Glomerular visceral epithelial cell (primary cell): ENCODE results near the gene NCAM1.

Experiments used
- DNase-seq: peaks from one replicate; pipeline ENCODE4 v3.0.0-alpha.2; 2016; ENCODE audit errors: extremely low spot score

Gene NCAM1

GRCh38 chr11:113085446-113085845 is 124.2 kb downstream of the NCAM1 start:
- no peak for DNase-seq

- no peak for DNase-seq
These were observed 126.5 kb downstream of the NCAM1 start for GRCh38 chr11:113087706-113088105.

- no peak for DNase-seq
These were observed 129.7 kb downstream of the NCAM1 start for GRCh38 chr11:113090716-113091480.

- DNase-seq = no peak
These were observed 130.2 kb downstream of the NCAM1 start for GRCh38 chr11:113091481-113091780.

- DNase-seq = no peak
These were observed 135.4 kb downstream of the NCAM1 start for GRCh38 chr11:113096648-113097047.

- peak; percentile 1 for DNase-seq
These were observed 142.9 kb downstream of the NCAM1 start for GRCh38 chr11:113103932-113104690.

GRCh38 chr11:113104691-113105251 is 143.6 kb downstream of the NCAM1 start:
- peak; percentile 1 for DNase-seq

- DNase-seq = no peak
These were observed 144.4 kb downstream of the NCAM1 start for GRCh38 chr11:113105592-113105991.

GRCh38 chr11:113106507-113106906 is 145.3 kb downstream of the NCAM1 start:
- DNase-seq = peak; percentile 88

GRCh38 chr11:113110046-113110445 is 148.8 kb downstream of the NCAM1 start:
- no peak for DNase-seq

GRCh38 chr11:113111156-113111555 is 149.9 kb downstream of the NCAM1 start:
- DNase-seq = no peak

GRCh38 chr11:113112307-113112706 is 151.1 kb downstream of the NCAM1 start:
- DNase-seq = no peak

GRCh38 chr11:113113801-113114704 is 152.8 kb downstream of the NCAM1 start:
- peak; percentile 58 for DNase-seq

GRCh38 chr11:113114705-113115027 is 153.4 kb downstream of the NCAM1 start:
- no peak for DNase-seq

GRCh38 chr11:113118104-113118503 is 156.9 kb downstream of the NCAM1 start:
- DNase-seq = no peak

GRCh38 chr11:113119074-113119473 is 157.9 kb downstream of the NCAM1 start:
- peak; percentile 46 for DNase-seq

- no peak for DNase-seq
These were observed 158.9 kb downstream of the NCAM1 start for GRCh38 chr11:113119966-113120736.

- no peak for DNase-seq
These were observed 160.5 kb downstream of the NCAM1 start for GRCh38 chr11:113121746-113122145.

GRCh38 chr11:113124006-113124405 is 162.8 kb downstream of the NCAM1 start:
- DNase-seq = no peak

GRCh38 chr11:113124578-113124977 is 163.4 kb downstream of the NCAM1 start:
- no peak for DNase-seq

- DNase-seq = no peak
These were observed 168.2 kb downstream of the NCAM1 start for GRCh38 chr11:113129261-113129992.
